ENCODE data around the gene RAB28.

Gene RAB28

DNA sequence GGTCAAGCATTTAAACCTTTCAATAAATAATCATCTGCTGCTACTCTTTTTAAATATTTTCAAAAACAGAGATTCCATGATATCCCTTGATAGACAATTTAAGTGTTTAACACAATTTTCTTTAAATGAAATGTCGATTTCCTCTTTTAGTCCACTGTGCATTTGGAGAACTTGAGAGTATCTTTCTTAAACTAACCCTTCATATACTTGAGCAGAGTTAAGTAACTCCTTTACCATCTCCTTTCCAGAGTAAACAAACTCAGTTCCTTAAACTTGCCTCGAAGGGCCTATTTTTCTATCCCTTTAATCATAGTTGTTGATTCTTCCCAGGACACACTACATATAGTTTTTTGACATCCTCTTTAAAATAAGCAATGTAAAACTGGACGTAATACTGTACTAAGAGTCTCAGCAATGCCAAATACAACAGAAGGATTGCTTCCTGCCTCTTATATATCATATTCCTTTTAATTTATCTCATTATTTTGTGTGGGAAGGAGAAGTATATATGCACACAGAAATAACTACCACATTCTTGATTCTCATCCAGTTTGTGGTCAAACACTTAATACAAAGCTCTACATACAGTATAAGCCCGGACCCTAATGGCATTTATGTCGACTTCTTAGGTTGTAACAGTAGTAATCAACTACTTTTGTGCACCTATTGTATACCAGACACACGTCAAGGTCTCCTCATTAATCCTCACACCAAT lies 22.8 kb downstream of the RAB28 start:
- TF ChIP-seq JUND (IDR thresholded peaks at IDR 0.05; ENCODE audit: low read depth), result no peak
- peak in 1 of 2 experiments; percentile 3 for DNase-seq (ENCODE audit: low read depth in 1 of 2, low spot score in 1 of 2)
- in situ Hi-C loops (cut with HindIII; ENCODE audit: low pct_unique_long_range_greater_than_20kb, low sequenced_read_pairs), result no loop called here

DNA sequence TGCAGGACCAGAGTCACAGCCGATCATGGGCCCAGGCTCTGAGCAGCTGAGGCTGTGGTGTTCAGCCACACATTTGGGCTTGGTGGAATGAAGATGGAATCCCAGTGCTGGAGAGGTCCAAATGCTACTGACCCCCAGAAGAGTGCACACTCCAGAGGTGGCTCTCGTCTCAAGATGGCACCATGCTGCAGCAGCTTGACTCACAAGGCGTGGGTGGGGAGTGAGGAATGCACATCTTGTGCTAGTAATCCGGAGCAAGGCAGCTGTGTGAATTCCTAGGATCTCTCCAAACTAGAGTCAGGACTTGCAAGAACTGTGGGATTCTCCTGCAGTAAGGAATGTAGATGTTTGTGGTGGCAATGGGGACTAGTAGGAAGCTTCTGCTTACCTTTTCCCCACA lies 28.7 kb downstream of the RAB28 start:
- no peak for TF ChIP-seq JUND (IDR thresholded peaks at IDR 0.05; ENCODE audit: low read depth)
- in situ Hi-C loops (cut with HindIII; ENCODE audit: low pct_unique_long_range_greater_than_20kb, low sequenced_read_pairs), result no loop called here
- DNase-seq (ENCODE audit: low read depth in 1 of 2, low spot score in 1 of 2), result no peak

DNA sequence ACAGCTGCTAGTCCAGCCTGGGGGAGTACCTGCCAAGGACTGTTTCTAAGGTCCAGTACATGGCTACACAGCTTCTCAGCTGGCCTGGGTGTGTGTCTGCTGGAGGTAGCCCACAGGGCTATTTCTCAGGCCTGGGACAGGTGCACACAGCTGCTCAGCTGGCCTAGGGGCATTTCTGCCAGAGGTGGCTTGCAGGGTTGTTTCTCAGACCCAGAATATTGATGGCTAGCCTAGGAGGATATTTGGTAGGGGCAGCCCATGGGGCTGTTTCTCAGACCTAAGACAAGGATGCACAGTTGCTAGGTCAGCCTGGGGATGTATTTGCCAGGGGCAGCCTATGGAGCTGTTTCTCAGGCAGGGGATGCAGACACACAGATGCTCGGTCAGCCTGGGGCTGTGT lies 29.4 kb downstream of the RAB28 start:
- TF ChIP-seq JUND (IDR thresholded peaks at IDR 0.05; ENCODE audit: low read depth), result no peak
- no peak for DNase-seq (ENCODE audit: low read depth in 1 of 2, low spot score in 1 of 2)
- in situ Hi-C loops (cut with HindIII; ENCODE audit: low pct_unique_long_range_greater_than_20kb, low sequenced_read_pairs), result no loop called here

- in situ Hi-C loops (cut with HindIII; ENCODE audit: low pct_unique_long_range_greater_than_20kb, low sequenced_read_pairs), result no loop called here
- DNase-seq (ENCODE audit: low read depth in 1 of 2, low spot score in 1 of 2), result no peak
- TF ChIP-seq JUND (IDR thresholded peaks at IDR 0.05; ENCODE audit: low read depth), result no peak
Measured at GRCh38 chr4:13452927-13453579, 31.1 kb downstream of the RAB28 start.

GRCh38 chr4:13449590-13449989 lies 34.5 kb downstream of the RAB28 start:
- no peak for TF ChIP-seq JUND (IDR thresholded peaks at IDR 0.05; ENCODE audit: low read depth)
- in situ Hi-C loops (cut with HindIII; ENCODE audit: low pct_unique_long_range_greater_than_20kb, low sequenced_read_pairs), result no loop called here
- no peak for DNase-seq (ENCODE audit: low read depth in 1 of 2, low spot score in 1 of 2)

DNA sequence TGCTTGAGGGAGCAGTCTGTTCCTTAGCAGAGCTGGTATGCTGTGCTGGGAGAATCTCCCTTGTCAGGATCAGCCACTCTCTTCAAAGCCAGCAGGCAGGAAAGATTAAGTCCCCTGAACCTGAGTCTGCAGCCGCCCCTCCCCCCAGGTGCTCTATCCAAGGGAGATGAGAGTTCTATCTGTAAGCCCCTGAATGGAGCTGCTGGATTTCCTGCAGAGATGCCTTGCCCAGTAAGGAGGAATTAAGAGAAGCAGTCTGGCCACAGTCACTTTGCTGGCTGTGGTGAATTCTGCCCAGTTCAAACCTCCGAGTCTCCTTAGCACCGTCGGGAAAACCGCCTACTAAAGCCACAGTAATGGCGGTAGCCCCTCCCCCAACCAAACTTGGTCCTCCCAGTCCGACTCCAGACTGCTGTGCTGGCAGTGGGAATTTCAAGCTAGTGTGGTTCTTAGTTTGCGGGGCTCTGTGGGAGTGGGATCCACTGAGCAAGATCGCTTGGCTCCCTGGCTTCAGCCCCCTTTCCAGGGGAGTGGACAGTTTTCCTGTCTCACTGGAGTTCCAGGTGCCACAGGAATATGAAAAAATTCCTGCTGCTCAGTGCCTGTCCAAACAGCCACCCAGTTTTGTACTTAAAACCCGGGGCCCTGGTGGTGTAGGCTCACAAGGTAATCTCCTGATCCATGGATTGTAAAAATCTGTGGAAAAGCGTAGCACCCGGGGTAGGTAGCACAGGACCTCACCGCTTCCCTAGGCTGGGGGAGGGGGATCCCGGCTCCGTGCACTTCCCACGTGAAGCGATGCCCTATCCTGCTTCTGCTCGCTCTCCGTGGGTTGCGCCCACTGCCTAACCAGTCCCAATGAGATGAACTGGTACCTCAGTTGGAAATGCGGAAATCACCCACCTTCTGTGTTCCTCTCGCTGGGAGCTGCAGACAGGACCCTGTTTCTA lies 38.0 kb downstream of the RAB28 start:
- in situ Hi-C loops (cut with HindIII; ENCODE audit: low pct_unique_long_range_greater_than_20kb, low sequenced_read_pairs), result no loop called here

GRCh38 chr4:13441506-13441905 lies 42.6 kb downstream of the RAB28 start:
- no peak for TF ChIP-seq JUND (IDR thresholded peaks at IDR 0.05; ENCODE audit: low read depth)
- DNase-seq (ENCODE audit: low read depth in 1 of 2, low spot score in 1 of 2), result no peak
- in situ Hi-C loops (cut with HindIII; ENCODE audit: low pct_unique_long_range_greater_than_20kb, low sequenced_read_pairs), result no loop called here

More for the DNA sequence above, 38.0 kb downstream of the RAB28 start:
- no peak for DNase-seq (ENCODE audit: low read depth in 1 of 2, low spot score in 1 of 2)
- TF ChIP-seq JUND (IDR thresholded peaks at IDR 0.05; ENCODE audit: low read depth), result no peak

DNA sequence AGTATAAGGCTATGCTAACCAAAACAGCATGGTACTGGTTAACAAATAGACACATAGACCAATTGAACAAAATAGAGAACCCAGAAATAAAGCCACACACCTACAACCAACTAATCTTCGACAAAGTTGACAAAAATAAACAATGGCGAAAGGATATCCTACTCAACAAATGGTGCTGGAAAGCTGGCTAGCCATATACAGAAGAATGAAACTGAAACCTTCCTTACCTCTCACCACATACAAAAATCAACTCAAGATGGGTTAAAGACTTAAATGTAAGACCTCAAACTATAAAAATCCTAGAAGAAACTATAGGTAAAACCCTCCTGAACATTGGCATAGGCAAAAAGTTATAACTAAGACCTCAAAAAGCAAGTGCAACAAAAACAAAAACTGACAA lies 47.2 kb downstream of the RAB28 start:
- in situ Hi-C loops (cut with HindIII; ENCODE audit: low pct_unique_long_range_greater_than_20kb, low sequenced_read_pairs), result no loop called here
- TF ChIP-seq JUND (IDR thresholded peaks at IDR 0.05; ENCODE audit: low read depth), result no peak
- DNase-seq (ENCODE audit: low read depth in 1 of 2, low spot score in 1 of 2), result no peak

DNA sequence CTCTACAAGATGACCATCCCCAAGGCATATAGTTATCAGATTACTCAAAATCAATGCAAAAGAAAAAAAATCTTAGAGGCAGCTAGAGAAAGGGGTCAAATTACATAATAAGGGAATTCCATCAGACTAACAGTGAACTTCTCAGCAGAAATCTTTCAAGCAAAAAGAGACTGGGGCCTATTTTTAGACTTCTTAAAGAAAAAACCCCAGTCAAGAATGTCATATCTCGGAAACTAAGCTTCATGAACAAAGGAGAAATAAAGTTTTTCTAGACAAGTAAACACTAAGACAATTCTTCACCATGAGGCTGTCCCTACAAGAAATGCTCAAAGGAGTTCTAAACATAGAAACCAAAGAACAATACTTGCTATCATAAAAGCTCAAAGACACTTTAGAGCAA lies 51.7 kb downstream of the RAB28 start:
- no peak for TF ChIP-seq JUND (IDR thresholded peaks at IDR 0.05; ENCODE audit: low read depth)

DNA sequence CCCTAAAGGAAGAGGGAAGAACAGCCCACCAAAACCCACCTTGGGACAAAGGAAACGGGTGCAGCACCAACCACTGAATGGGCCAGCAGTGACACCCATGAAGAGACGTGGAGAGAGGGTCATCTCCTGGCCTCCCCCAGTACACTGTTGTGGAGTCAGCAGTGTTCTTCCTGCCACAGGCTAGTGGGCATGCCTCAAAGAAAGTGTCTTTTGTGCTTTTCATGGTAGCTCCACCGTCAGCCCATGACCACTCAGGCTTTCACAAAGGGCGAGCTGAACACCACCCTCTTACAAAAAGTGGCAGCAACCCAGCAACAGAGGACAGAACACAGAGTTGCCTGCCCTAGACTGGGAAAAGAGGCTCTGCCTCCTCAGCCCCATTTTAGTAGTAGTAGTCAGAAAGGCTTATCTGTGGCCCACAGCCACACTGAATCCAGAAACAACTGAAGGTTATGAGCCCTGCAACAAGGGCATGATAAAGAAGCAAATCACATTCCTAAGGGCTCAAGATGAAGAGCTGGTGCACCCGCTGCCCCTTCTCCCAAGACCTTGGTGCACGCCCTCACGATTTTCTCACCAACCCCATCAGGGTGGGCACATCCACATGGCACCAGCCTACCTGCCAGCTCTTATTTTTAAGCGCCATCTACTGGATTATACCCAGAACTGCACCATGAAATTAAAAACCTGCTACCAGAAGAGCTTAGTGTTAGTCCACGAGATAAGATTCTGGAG lies 53.1 kb downstream of the RAB28 start:
- DNase-seq (ENCODE audit: low read depth in 1 of 2, low spot score in 1 of 2), result peak in 1 of 2 experiments; percentile 3
- in situ Hi-C loops (cut with HindIII; ENCODE audit: low pct_unique_long_range_greater_than_20kb, low sequenced_read_pairs), result no loop called here
- no peak for TF ChIP-seq JUND (IDR thresholded peaks at IDR 0.05; ENCODE audit: low read depth)

More for the DNA sequence above, 51.7 kb downstream of the RAB28 start:
- in situ Hi-C loops (cut with HindIII; ENCODE audit: low pct_unique_long_range_greater_than_20kb, low sequenced_read_pairs), result no loop called here
- DNase-seq (ENCODE audit: low read depth in 1 of 2, low spot score in 1 of 2), result no peak

GRCh38 chr4:13427599-13428325 lies 56.4 kb downstream of the RAB28 start:
- in situ Hi-C loops (cut with HindIII; ENCODE audit: low pct_unique_long_range_greater_than_20kb, low sequenced_read_pairs), result no loop called here
- TF ChIP-seq JUND (IDR thresholded peaks at IDR 0.05; ENCODE audit: low read depth), result no peak
- peak in 1 of 2 experiments; percentile 9 for DNase-seq (ENCODE audit: low read depth in 1 of 2, low spot score in 1 of 2)

Data from T47D (cell line).